Progenitor cell of endocrine pancreas (in vitro differentiated cells): ENCODE measurements around the gene DSG2. TPM values are rescaled to one million over a fixed set of nuclear protein-coding genes. Genes with fewer than 3 reads are reported as not detected.

ENCODE experiments used
- DNase-seq: peaks from one replicate; pipeline ENCODE4 v3.0.0; 2021; ENCODE audit warnings: low spot score; ENCODE audit not compliant: unreplicated experiment
- H3K27ac Mint-ChIP-seq: 2 replicates; pipeline ENCODE4 v1.8.0; 2021; ENCODE audit warnings: mild to moderate bottlenecking, moderate library complexity, mixed read lengths
- H3K27me3 Mint-ChIP-seq: 2 replicates; pipeline ENCODE4 v1.8.0; 2021; ENCODE audit warnings: mixed read lengths
- H3K36me3 Mint-ChIP-seq: 2 replicates; pipeline ENCODE4 v1.8.0; 2022; ENCODE audit warnings: mixed read lengths; ENCODE audit not compliant: insufficient read depth
- H3K4me1 Mint-ChIP-seq: 2 replicates; pipeline ENCODE4 v1.8.0; 2021; ENCODE audit warnings: low read depth, mixed read lengths
- H3K4me3 Mint-ChIP-seq: 2 replicates; pipeline ENCODE4 v1.8.0; 2021; ENCODE audit warnings: low read depth, mild to moderate bottlenecking, moderate library complexity, mixed read lengths
- H3K9me3 Mint-ChIP-seq: 2 replicates; pipeline ENCODE4 v1.8.0; 2021; ENCODE audit warnings: low read depth, mixed read lengths
- CTCF ChIP-seq: fragments of 200-600 bp; sonication (generic); IDR thresholded peaks from one replicate; pipeline ENCODE4 v1.5.0; 2021; ENCODE audit warnings: antibody characterized with exemption, mild to moderate bottlenecking; ENCODE audit not compliant: unreplicated experiment
- total RNA-seq: library from RNA; stranded (reverse); gene quantifications from 2 replicates; pipeline ENCODE4 v1.2.1, GENCODE V29; 2021

Gene DSG2
- total RNA-seq, 1 donor from 2014 or later: 120 TPM

GRCh38 chr18:31512203-31512764, 14.3 kb downstream of the DSG2 start:
- H3K27ac Mint-ChIP-seq: peak overlapping the region; percentile 22
- H3K9me3 Mint-ChIP-seq: no peaks in the 10 kb centered on the region
- TF ChIP-seq CTCF: no peak
- peaks cover 38% of the 10 kb centered on the region for H3K4me1 Mint-ChIP-seq
- peaks cover 10% of the 10 kb centered on the region for H3K36me3 Mint-ChIP-seq
- no peaks in the 10 kb centered on the region for H3K27me3 Mint-ChIP-seq
- DNase-seq: no peak
- no peak overlapping the region for H3K4me3 Mint-ChIP-seq

GRCh38 chr18:31513189-31513935, 15.4 kb downstream of the DSG2 start:
- DNase-seq: no peak
- H3K36me3 Mint-ChIP-seq: peaks cover 7% of the 10 kb centered on the region
- no peaks in the 10 kb centered on the region for H3K9me3 Mint-ChIP-seq
- H3K27me3 Mint-ChIP-seq: no peaks in the 10 kb centered on the region
- no peak overlapping the region for H3K4me3 Mint-ChIP-seq
- no peak overlapping the region for H3K27ac Mint-ChIP-seq
- TF ChIP-seq CTCF: no peak
- H3K4me1 Mint-ChIP-seq: peaks cover 41% of the 10 kb centered on the region

GRCh38 chr18:31516437-31516836, 18.5 kb downstream of the DSG2 start:
- no peaks in the 10 kb centered on the region for H3K9me3 Mint-ChIP-seq
- no peak for DNase-seq
- no peak for TF ChIP-seq CTCF
- H3K27ac Mint-ChIP-seq: no peak overlapping the region
- peaks cover 33% of the 10 kb centered on the region for H3K4me1 Mint-ChIP-seq
- H3K27me3 Mint-ChIP-seq: no peaks in the 10 kb centered on the region
- no peak overlapping the region for H3K4me3 Mint-ChIP-seq
- peaks cover 17% of the 10 kb centered on the region for H3K36me3 Mint-ChIP-seq

- no peaks in the 10 kb centered on the region for H3K27me3 Mint-ChIP-seq
- peaks cover 39% of the 10 kb centered on the region for H3K36me3 Mint-ChIP-seq
- H3K27ac Mint-ChIP-seq: no peak overlapping the region
- peaks cover 4% of the 10 kb centered on the region for H3K4me1 Mint-ChIP-seq
- no peak overlapping the region for H3K4me3 Mint-ChIP-seq
- no peak for TF ChIP-seq CTCF
- H3K9me3 Mint-ChIP-seq: no peaks in the 10 kb centered on the region
- DNase-seq: no peak
Observed at GRCh38 chr18:31526374-31526773, 28.4 kb downstream of the DSG2 start.

- no peak for TF ChIP-seq CTCF
Observed at GRCh38 chr18:31533236-31533635, 35.3 kb downstream of the DSG2 start.

More at GRCh38 chr18:31533236-31533635, 35.3 kb downstream of the DSG2 start:
- peaks cover 28% of the 10 kb centered on the region for H3K36me3 Mint-ChIP-seq
- no peaks in the 10 kb centered on the region for H3K27me3 Mint-ChIP-seq
- H3K4me3 Mint-ChIP-seq: no peak overlapping the region
- H3K9me3 Mint-ChIP-seq: no peaks in the 10 kb centered on the region
- no peak for DNase-seq
- H3K27ac Mint-ChIP-seq: no peak overlapping the region
- peaks cover 5% of the 10 kb centered on the region for H3K4me1 Mint-ChIP-seq
